Measurements from ENCODE around the gene SCLY.

SCLY gene

DNA sequence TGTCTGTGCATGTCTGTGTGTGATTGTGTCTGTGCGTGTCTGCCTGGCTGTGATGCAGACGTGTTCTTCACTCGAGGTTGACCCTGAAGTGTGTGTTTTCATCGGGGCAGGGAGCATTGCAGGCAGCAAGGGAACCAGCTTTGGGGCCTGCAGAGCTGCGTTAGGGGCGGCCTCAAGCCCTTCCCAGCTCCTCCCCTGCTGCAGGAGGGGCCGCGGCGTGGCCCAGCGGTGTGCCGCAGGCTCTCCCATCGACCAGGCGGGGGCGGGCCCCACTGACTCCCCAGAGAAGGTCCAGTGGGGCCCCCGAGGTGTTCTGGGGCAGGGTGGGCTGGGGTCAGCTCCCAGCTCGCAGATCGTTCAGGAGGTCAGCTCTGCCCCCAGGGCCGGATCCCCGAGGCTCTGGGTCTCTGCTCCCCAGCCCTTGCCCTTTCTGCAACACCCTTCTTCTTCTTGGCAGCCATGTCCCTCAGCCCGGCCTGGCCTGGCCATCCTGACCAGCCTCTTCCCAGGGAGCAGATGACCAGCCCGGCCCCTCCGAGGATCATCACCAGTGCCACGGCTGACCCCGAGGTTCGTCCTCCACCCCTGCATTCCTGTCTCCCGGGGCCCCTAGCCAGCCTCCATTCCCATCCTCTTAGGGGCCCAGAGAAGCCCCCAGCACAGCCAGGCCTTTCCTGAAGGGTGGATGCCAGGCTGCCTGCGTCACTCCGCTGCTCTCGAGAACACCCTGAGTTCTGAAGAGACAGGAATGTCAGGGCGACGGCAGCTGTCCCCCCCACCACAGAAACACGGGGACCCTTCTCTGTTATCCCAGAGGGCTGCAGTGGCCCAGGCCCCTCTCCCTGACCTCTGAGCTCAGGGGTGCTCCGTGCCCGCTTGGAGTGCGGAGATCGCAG is 66.6 kb downstream of the SCLY start:
- no peak for DNase-seq (ENCODE audit: low read depth)

DNA sequence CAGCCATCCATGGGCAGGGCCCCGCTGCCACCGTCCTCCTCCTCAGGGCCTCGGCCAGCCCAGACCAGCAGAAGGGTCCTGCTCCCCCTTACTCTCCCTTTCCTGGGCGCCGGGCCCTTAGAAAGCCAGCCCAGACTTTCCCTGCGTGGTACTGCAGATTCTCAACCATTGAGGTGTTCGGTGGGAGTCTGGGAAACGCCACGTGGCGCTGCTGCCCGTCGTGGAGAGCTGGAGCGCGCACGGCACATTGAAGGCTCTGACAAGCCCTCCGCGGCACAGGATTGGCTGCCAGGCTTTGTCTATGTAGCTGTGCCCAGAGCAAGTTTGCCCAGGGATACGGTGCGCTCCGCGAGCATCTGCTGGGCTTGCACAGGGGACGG is 67.2 kb downstream of the SCLY start:
- no peak for DNase-seq (ENCODE audit: low read depth)

DNA sequence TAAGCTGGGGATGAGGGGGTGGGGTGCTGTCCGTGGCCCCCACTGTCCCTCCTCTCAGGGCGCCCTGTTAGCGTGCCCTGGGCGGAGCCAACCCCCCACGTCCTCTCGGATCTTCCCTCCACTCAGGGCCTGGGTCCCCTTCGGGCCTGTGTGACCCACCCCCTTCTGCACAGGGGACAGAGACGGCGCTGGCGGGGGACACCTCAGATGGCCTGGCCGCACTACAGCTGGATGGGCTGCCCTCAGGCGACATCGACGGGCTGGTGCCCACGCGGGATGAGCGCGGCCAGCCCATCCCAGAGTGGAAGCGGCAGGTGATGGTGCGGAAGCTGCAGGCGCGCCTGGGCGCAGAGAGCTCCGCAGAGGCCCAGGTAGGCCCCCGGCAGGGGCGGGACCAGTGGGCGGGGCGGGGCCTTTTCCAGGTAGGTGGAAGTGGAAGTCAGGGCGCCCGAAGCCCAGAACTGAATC is 67.8 kb downstream of the SCLY start:
- no peak for DNase-seq (ENCODE audit: low read depth)

DNA sequence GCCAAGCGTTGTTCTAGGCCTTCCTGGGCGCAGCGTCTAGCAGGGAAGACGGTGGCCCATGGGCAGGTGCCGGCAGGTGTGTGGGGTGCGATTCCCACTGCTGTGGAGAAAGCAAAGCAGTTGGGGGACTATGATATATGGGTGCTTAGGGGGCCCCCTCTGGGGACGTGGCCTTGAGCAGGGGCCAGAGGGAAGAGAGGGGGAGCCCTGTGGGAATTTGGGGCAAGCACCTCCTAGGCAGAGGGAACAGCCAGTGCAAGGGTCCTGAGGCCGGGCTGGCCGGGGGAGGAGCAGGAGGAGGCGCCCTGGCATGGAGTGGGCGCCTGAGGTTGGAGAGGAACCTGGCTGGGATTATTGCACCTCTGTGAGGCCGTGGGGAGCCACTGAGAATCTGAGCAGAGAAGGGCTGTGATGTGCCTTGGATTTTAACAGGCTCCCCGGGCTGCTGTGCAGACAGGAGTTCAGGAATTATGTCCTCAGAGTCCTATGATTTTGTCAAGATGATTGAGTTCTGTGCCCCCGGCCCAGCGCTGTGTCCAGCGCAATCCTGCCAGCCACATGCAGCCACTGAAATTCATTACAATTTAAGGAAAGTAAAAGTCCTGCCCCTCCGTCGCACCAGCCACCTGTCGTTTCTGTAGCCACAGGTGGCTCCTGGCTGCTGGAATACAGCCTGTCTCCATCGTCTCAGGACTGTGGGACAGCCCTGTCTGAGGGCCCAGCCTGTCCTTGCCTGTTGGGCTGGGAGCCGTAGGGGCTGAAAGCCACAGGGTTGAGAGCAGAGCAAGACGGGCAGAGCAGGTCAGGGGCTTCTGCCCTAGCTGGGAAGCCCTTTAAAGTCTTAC is 68.6 kb downstream of the SCLY start:
- no peak for DNase-seq (ENCODE audit: low read depth)

DNA sequence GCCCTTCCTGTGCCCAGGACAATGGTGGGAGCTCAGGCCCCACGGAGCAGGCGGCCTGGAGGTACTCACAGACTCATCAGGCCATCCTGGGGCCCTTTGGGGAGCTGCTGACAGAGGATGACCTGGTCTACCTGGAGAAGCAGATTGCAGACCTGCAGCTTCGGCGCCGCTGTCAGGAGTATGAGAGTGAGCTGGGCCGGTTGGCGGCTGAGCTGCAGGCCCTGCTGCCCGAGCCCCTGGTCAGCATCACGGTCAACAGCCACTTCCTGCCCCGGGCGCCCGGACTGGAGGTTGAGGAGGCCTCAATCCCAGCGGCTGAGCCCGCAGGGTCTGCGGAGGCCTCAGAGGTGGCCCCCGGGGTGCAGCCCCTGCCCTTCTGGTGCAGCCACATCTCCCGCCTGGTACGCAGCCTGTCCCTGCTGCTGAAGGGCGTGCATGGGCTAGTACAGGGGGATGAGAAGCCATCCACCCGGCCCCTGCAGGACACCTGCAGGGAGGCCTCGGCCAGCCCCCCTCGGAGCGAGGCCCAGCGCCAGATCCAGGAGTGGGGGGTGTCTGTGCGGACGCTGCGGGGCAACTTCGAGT is 69.4 kb downstream of the SCLY start:
- no peak for DNase-seq (ENCODE audit: low read depth)

DNA sequence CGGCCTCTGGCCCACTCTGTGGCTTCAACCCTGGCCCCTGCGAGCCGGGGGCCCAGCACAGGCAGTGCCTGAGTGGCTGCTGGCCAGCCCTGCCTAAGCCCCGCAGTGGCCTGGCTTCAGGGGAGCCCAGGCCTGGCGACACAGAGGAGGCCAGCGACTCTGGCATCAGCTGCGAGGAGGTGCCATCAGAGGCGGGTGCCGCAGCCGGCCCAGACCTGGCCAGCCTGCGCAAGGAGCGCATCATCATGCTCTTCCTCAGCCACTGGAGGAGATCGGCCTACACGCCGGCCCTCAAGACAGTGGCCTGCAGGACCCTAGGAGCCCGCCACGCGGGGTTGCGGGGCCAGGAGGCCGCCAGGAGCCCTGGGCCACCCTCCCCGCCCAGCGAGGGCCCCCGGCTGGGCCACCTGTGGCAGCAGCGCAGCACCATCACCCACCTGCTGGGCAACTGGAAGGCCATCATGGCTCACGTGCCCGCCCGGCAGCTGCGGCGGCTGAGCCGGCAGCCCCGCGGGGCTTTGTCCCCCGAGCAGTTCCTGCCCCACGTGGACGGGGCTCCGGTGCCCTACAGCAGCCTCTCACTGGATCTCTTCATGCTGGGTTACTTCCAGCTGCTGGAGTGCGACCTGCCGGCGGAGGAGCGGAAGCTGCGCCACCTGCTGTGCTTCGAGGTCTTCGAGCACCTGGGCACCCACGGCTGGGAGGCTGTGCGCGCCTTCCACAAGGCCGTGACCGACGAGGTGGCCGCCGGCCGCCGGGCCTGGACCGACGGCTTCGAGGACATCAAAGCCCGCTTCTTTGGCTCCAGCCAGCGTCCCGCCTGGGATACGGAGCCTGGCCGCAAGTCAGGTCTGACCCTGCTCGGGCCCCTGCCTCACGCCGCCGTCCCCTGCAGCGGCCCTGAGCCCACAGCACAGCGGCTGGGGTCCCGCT is 70.2 kb downstream of the SCLY start:
- no peak for DNase-seq (ENCODE audit: low read depth)

DNA sequence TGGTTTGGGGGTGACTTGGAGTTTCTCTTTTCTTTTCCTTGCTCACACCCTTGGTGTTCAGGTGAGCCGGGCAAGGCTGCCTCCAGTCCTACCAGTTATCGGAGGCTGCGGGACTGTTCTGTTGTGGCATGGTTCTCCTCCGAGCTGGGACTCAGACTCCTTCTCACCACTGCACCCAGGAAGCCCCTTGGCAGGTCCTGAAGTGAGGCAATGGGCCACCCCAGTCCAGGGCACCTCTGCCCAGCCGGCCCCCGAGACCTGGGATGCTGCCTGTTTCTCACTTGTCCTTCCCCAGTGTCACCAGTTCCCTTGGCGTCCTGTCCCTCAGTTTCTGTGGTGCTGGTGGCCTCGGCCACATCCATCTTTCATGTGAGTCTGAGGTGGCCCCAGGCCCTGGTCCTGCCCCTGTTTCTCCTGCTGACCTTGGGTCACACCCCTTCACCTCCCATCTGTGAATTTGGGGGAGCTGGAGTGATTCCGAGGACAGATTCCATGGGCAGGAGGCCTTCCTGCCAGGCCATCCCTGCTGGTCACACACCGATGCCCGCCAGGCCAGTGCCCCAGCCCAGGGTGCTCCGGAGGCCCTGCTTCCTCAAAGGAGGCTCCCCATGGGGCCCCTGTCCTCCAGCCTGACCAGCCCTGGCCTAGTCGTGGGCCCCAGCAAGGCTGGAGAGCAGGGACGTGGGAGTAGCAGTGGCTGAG is 71.1 kb downstream of the SCLY start:
- DNase-seq (ENCODE audit: low read depth): no peak

DNA sequence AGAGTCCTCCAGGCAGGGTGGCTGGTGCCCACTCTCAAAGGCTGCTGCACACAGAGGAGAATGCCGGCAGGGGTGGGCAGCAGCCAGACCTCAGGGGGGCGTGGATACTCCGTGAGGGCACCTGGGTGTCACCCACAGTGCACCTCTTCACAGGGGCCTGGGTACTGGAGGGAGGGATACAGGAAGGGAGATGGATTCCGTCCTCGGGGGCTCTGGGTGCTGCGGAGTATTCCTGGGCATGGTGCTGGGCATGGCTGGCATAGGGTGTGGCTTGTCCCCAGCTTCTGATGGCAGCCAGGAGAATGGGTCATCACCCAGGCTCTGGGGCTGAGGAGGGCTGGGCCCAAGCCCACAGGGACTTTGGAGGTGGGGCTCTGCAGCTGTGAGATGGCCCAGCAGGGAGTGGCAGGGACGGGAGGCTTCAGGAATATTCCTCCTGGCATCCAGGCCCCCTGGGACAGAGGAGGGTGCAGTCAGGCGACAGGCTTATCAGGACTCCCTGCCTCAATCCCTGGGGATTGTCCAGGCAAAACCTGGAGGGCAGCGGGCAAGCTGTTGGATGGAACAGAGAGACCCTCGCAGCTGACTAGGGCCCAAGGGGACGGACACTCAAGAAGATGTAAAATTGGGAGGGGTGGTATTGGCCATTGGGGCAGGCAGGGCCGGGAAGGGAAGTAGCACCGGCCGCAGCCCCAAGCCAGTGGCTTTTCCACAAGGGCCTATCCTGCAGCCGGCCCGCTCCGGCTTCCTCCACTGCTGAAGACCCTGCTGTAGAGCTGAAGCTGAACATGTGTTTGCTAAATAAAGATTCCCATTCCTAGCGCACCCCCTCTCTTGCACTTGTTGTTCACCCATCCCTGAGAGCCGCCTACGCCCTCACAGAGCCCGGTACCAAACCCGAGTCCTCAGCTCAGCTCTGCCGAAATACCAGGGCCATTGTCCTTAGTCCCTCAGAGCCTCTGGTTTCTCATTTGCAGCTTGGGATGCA is 72.0 kb downstream of the SCLY start:
- DNase-seq (ENCODE audit: low read depth): no peak

DNA sequence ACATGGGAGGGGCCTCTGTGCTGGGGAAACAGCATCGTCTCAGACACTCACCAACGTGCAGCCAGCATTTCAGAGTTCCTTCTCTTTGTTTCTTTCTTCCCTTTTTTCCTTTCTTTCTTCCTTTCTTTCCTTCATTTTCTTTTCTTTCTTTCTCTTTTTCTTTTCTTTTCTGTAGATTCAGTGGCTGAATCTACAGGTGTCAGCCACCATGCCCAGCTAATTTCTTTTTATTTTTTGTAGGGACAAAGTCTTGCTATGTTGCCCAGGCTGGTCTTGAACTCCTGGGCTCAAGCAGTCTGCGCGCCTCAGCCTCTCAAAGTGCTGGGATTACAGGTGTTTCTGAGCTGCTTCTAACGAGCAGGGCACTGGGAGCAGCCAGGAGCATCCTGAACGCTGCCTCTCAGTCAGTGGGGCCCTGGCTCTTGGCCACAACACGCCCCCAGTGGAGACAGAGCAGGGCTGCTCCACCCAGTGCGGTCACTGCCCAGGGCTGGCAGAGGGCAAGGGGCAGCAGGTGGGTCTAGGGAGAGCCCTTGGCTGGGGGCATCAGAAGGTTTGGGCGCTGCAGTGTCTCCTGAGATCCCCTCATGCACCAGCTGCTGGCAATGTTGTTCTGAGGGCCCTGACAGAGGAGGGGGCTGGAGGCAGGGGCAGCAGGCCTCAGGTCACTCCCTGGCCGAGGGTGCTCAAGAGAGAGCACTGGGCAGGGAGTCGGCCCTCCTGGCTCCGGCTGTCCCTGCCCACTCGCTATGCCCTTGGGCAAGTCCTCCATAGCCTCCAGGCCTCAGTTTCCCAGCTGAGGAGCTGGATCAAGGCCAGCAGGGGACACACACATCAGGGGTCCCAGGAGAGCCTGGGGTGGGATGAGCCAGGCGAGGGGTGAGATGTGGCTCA is 72.9 kb downstream of the SCLY start:
- no peak for DNase-seq (ENCODE audit: low read depth)

DNA sequence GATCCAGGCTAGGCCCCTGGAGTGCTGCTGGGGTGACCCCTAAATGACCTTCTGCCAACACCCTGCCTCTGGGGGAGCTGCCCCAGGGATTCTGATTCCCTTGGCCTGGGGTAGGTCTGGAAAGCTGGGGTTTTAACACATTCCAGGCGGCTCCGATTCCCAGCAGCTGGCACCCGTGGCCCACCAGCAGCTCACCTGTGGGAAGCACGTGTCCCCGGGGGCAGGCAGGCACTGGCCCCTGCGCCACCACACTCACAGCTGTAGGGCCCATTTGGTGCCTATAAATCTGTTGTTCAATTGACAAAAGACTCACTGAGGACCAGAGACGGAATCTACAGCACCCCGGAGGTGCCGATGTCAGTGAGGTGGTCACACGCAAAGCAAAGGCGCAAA is 73.6 kb downstream of the SCLY start:
- DNase-seq (ENCODE audit: low read depth): no peak

DNA sequence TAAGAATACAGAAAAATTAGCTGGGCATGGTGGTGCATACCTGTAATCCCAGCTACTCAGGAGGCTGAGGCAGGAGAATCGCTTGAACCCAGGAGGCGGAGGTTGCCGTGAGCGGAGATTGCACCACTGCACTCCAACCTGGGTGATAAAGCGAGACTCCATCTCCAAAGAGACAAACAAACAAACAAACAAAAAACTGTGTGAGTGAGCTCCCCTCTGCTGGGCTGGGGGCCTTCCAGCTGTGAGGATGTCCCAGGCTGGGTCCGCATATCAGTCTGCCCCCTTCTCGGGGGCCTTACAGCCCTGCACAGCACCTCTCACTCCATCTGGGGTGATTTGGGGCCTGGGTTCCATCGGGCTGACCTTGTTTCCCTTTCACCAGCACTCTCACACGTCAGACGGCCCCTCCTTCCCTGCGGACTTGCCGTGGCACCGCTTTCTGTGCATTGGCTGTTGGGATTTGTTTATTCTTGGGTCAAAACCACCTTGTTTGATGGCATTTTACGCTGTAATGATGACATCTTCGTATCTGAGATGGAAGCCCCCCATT is 74.9 kb downstream of the SCLY start:
- DNase-seq (ENCODE audit: low read depth): no peak

DNA sequence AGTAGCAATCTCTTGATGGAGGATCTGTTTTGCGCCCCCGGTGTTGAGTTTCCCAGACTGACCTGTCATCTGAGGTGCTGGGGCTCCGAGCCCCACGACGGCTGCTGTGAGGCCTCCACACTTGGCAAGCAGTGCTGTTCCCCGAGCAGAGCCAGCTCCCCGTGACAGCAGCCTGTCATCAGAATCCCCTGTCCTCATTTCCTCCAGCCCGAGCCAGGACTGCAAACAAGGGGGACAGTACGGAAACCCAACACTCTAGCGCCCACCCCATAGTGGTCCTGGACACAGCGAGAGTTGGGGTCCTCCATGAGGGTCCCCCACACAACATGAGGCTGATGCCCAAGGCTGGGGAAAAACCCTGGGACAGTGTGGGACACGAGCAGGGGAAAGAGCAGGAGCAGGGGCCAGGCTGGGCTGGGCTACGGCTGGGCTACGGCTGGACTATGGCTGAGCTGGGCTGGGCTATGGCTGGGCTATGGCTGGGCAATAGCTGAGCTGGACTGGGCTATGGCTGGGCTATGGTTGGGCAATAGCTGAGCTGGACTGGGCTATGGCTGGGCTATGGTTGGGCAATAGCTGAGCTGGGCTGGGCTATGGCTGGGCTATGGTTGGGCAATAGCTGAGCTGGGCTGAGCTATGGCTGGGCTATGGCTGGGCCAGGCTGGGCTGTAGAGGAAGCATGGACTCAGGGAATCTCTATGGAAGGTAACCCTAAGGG is 76.2 kb downstream of the SCLY start:
- no peak for DNase-seq (ENCODE audit: low read depth)

DNA sequence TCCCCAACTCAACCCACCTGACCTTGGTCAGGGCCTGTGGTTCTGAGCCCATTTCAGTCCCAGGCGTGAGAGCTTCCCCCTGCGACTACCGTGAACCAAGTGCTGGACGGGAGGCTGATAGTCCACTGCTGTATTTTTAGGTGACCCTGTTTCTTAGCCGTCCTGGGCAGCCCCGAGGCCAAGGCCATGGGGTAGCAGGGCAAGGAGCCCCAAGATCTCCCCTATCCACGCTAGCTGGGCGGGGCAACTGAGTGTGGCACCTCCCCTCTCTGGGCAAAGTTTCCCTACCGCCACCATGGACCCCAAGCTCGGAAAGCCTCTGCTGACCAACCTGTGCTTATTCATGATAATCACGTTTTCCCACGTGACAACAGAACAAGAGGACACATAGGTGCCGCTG is 77.1 kb downstream of the SCLY start:
- DNase-seq (ENCODE audit: low read depth): no peak

DNA sequence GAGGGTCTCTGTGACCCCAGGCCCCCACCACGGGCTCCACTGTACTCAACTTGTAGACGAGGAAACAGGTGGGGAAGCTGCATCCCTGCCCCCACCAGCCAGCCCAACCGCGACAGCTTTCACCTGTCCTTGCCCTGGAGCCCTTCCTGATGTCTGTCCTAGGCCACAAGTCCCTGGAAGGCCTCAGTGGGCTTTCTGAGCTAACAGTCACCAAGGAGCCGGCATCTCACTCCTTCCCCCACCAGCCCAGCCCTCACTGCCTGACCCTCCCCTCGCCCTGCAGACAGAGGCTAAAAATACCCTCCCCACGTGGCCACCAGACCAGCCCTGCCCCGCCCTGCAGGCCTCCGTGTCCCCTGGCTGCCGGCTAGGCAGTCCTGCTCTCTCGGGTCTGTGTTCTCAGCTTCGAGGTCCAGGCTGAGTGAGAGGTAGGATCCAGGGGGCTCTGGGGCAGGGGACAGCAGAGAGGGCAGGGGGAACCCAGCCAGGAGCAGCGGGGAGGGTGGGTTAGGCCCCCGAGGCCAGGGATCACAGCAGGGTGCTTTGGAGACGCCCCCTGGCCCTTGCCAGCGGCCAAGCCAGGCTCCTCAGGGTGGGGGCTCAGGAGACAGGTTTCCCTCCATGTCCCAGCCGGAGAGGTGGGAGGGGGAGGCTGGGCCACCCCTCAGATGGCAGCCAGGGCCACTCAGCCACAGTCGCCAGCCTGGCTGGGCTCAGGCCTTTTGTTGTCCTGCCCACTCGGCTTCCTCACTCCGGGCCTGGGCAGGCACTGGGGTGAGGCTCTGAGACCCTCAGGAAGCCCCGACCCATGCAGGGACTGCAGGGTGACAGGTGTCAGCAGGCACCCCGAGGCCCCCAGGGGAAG is 77.8 kb downstream of the SCLY start, which contains the start of gene KLHL30:
KLHL30 (plus strand) TSS at position 338 of the 865 bp plus-strand sequence. CDS start 2,087 bp downstream, outside the sequence.
- no peak for DNase-seq (ENCODE audit: low read depth)

DNA sequence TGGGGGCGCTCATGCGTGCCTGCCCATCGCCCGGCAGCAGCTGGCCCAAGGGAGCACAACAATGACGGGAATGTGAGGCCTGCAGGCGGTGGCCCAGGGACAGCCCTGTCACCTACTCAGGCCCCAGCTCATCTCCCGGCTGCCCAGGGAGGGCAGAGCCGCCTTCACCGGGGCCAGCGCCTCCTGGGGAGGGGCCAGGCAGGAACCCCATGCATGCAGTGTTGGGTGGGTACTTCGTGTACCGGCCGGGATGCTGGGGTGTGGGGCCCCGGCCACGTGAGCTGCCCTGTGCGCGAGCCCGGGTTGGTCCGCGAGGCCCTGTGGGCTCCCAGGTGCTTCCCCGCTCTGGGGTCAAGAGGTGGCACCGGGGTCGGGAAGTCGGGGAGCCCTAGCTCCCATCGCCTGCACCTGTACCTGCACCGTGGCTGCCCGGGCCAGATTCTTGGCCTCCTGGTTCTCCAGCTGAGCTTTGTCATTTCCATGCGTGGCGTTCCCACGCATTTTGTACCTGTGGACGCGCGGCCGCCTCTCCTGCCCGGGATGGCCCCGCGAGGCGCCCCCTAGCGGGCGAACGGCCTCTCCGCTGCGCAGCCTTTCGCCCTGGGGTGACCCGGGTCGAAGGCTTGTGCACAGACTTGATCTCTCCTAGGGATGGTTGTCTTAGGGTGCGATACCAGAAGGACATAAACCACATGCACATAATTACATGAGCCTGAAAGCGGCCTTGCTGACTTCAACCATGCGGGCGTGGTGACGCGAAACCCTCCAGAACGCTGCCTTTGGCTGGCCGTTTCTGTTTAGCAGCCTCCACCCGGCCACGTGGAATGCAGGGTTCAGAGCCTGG is 78.6 kb downstream of the SCLY start:
- peak; percentile 7 for DNase-seq (ENCODE audit: low read depth)

DNA sequence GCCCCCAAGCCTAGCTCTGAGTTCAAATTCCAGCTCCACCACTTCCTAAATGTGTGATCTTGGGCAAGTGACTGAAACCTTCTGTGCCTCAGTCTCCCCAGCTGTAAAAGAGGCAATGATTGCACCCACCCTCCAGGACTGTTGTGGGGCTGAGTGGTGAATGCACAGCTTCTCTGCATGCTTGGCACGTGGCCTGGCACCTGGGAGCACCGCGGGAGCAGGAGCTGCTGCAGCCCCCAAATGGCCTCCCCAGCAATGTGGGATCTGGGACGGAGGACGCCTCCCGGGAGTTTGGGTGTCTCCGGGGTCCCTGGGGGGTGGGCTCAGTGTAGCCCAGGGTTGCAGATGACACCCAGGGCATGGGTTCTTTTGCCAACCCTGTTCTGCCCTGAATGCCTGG is 79.2 kb downstream of the SCLY start:
- no peak for DNase-seq (ENCODE audit: low read depth)
